ENCODE measurements around the gene PPP1R2.
"Not testable (repeated sequence)": the region's sequence is repeated elsewhere in the genome, so short reads cannot be mapped to it uniquely, and the experiment has no call there.

Gene PPP1R2

DNA sequence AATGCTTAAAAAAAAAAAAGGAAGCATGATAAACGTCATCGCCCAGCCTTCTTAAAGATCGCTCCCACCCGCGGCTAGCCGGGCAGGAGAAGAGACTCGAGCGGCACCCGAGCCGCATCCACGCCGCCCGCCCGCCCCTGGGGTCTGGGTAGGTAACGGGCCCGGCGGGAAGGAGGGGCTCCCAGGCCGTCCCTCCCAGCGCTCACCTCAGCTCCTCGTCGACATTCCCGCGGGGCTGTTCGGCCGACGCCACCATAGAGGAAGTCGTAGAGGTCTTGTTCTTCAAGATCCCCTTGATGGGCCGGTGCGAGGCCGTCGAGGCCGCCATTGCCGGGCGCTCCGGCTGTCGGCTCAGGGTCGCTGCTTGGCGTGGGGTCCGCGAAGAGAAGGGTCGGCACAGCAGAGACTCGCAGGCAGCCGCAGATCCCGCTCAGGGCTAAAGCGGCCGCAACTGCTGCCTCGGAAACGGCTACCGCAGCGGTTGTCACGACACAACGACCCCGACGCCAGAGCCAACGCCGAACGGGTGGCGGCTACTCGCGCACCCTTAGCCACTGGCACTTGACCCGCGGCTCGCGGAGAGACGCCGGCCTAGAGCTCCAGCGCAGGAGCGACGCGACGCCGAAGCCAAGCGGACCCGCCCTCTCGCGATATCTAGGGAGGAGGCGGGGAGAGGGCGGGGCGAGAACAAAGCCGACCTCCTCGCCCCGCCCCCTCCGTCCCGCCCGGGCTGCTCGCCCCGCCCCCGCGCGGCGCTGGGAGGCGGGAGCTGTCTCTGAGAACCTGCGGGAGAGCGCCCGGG lies at the start of gene PPP1R2:
Gene PPP1R2 (minus strand): TSS at position 628 of the 802 bp plus-strand sequence. CDS start 300 bp downstream, at position 328.
- H3K36me3 ChIP-seq (replicated peaks) = no peaks in the 10 kb centered on the region
- H3K4me1 ChIP-seq = peaks cover 2% of the 10 kb centered on the region
- H3K4me3 ChIP-seq = peak within 1 kb of the TSS; percentile 87
- in situ Hi-C loops (cut with MboI; ENCODE audit: low sequenced_read_pairs) = no loop called here
- no peaks in the 10 kb centered on the region for H3K9me3 ChIP-seq
- no peaks in the 10 kb centered on the region for H3K27me3 ChIP-seq (ENCODE audit: low read depth)
- peak; percentile 75 to 91 for DNase-seq (ENCODE audit: low spot score in 2 of 2)

DNA sequence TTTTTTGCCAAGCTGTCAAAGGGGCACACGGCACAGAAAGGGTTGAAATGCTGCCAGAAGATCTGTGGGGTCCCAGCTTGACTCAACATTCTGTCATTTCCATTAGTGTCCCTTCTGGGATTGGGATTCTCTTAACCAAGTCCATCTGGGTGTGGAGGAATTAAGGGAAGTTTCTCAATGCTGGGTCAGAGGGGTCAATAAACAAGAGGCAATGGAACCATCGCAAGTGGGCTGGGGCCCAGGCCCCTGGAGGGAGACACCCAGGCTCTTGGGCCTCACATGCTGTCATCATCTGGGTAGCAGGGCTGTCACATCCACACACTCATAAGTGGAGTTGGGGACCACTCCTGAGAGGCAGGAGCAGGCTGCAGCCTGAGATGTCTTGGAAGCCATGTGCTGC lies 48.7 kb upstream of the PPP1R2 start:
- H3K4me1 ChIP-seq = no peaks in the 10 kb centered on the region
- in situ Hi-C loops (cut with MboI; ENCODE audit: low sequenced_read_pairs) = no loop called here
- H3K27me3 ChIP-seq (ENCODE audit: low read depth) = no peaks in the 10 kb centered on the region
- no peak overlapping the region for H3K4me3 ChIP-seq
- no peaks in the 10 kb centered on the region for H3K36me3 ChIP-seq (replicated peaks)
- DNase-seq (ENCODE audit: low spot score in 2 of 2) = no peak
- H3K9me3 ChIP-seq = peaks cover 4% of the 10 kb centered on the region; the same call in 1 of the 2 replicates

DNA sequence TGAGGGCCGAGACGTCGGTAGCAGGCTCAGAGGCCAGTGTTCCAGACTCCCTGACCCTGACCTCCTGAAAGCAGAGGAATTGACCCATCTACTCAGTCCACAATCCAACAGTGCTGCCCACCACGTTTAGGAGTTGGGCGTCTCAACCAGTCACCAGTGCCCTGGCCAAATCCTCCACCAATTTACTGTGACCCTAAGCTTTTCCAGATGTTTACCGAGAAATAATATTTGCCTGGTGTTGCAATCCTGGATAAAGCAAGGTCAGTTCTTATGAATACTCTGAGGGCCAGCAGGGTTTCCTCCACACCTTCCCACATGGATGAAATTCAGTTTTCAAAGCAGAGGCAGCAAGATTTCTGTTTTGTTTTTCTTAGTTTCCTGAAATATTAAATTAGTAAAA lies 48.1 kb upstream of the PPP1R2 start:
- in situ Hi-C loops (cut with MboI; ENCODE audit: low sequenced_read_pairs) = no loop called here
- Histone ChIP-seq H3K27me3 (ENCODE audit: low read depth) (no peaks in the 10 kb centered on the region), H3K4me3 (no peak overlapping the region), H3K4me1 (no peaks in the 10 kb centered on the region), H3K36me3 (replicated peaks) (no peaks in the 10 kb centered on the region), H3K9me3 (peaks cover 4% of the 10 kb centered on the region; the same call in 1 of the 2 replicates)
- DNase-seq (ENCODE audit: low spot score in 2 of 2) = no peak

DNA sequence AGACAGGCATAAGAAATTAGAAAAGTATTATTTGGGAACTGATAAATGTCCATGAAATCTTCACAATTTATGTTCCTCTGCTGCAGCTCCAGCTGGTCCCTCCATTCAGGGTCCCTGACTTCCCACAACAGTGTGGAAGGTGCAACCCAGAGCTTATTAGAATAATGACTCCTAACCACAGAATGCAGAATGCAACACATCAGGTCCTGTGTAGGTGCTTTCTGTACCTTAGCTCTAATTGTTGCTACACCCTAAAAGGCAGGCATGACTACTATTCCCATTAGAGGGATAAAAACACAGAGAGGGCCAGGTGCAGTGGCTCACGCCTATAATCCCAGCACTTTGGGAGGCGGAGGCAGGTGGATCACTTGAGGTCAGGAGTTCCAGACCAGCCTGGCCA lies 47.3 kb upstream of the PPP1R2 start:
- in situ Hi-C loops (cut with MboI; ENCODE audit: low sequenced_read_pairs); H3K9me3 ChIP-seq; H3K36me3 ChIP-seq (replicated peaks); DNase-seq (ENCODE audit: low spot score in 2 of 2); H3K4me1 ChIP-seq; H3K27me3 ChIP-seq (ENCODE audit: low read depth); H3K4me3 ChIP-seq: not testable (repeated sequence)

DNA sequence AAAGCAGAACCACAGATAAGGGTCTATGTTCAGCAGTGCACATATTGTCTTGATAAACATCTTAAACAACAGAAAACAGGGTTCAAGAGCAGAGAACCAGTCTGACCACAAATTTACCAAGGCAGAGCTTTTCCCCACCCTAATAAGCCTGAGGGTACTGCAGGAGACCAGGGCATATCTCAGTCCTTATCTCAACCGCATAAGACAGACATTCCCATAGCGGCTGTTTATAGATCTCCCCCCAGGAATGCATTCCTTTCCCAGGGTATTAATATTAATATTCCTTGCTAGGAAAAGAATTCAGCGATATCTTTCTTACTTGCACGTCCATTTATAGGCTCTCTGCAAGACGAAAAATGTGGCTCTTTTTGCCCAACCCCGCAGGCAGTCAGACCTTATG lies 46.7 kb upstream of the PPP1R2 start:
- H3K4me3 ChIP-seq; H3K36me3 ChIP-seq (replicated peaks); H3K4me1 ChIP-seq; H3K27me3 ChIP-seq (ENCODE audit: low read depth); in situ Hi-C loops (cut with MboI; ENCODE audit: low sequenced_read_pairs); H3K9me3 ChIP-seq; DNase-seq (ENCODE audit: low spot score in 2 of 2): not testable (repeated sequence)

DNA sequence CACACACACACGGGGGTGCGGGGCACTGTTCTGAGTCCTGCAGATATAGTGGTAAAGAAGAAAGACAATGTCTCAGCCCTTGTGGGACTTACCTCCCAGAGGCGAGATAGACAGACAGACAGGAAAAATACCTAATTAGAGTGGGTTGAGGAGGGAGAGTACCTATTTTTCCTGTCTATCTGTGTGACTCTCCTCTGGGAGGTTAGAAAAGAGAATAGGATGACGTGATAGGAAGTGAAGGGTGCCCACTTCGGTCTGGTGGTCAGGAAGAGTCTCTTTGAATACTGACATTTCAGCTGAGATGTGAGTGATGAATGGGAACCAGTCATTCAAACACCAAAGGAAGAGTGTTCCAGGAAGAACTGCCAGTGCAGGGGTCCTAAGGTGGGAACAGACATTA lies 44.7 kb upstream of the PPP1R2 start:
- DNase-seq (ENCODE audit: low spot score in 2 of 2) = no peak
- no peaks in the 10 kb centered on the region for H3K36me3 ChIP-seq (replicated peaks)
- peaks cover 4% of the 10 kb centered on the region; the same call in 1 of the 2 replicates for H3K9me3 ChIP-seq
- in situ Hi-C loops (cut with MboI; ENCODE audit: low sequenced_read_pairs) = no loop called here
- H3K4me1 ChIP-seq = no peaks in the 10 kb centered on the region
- no peak overlapping the region for H3K4me3 ChIP-seq
- H3K27me3 ChIP-seq (ENCODE audit: low read depth) = no peaks in the 10 kb centered on the region

DNA sequence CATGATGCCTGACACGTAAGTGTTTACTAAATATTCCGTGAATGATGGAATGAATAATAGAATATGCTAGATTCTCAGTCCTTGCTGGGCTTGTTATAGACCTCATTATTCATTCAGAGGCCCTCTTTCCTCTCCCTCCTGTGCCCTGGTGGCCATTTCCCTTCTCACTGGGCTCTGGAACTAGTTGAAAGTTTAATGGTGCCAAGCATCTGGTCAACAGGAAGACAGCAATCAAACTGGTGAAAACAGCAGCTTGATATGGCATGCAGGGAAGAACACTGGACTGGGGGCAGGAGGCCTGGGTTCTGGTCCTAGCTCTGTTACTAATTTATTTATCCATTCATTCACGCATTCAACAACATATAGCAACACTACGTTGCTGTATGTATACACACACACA lies 44.3 kb upstream of the PPP1R2 start:
- Histone ChIP-seq H3K9me3 (peaks cover 4% of the 10 kb centered on the region; the same call in 1 of the 2 replicates), H3K4me1 (no peaks in the 10 kb centered on the region), H3K4me3 (no peak overlapping the region), H3K36me3 (replicated peaks) (no peaks in the 10 kb centered on the region), H3K27me3 (ENCODE audit: low read depth) (no peaks in the 10 kb centered on the region)
- DNase-seq (ENCODE audit: low spot score in 2 of 2) = no peak
- in situ Hi-C loops (cut with MboI; ENCODE audit: low sequenced_read_pairs) = no loop called here

DNA sequence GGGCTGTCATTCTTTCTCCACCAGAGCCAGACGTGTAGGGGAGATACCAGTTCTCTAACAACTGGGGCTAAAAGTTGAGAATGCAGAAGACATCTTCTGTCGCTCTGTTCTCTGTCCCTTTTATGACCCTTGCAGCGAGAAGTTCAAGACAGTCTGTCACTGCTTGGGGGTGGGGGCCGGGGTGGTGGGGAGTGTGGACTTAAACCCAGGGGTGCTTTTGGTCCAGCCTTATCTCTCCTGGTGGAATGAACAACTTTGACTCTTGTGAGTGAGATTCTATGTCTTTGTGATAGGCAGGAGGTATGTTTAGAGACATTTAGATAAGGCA lies 41.4 kb upstream of the PPP1R2 start:
- no peak overlapping the region for H3K4me3 ChIP-seq
- no peaks in the 10 kb centered on the region for H3K36me3 ChIP-seq (replicated peaks)
- in situ Hi-C loops (cut with MboI; ENCODE audit: low sequenced_read_pairs) = no loop called here
- H3K9me3 ChIP-seq = no peaks in the 10 kb centered on the region
- no peaks in the 10 kb centered on the region for H3K4me1 ChIP-seq
- peak in 1 of 2 experiments; percentile 9 for DNase-seq (ENCODE audit: low spot score in 2 of 2)
- H3K27me3 ChIP-seq (ENCODE audit: low read depth) = no peaks in the 10 kb centered on the region

DNA sequence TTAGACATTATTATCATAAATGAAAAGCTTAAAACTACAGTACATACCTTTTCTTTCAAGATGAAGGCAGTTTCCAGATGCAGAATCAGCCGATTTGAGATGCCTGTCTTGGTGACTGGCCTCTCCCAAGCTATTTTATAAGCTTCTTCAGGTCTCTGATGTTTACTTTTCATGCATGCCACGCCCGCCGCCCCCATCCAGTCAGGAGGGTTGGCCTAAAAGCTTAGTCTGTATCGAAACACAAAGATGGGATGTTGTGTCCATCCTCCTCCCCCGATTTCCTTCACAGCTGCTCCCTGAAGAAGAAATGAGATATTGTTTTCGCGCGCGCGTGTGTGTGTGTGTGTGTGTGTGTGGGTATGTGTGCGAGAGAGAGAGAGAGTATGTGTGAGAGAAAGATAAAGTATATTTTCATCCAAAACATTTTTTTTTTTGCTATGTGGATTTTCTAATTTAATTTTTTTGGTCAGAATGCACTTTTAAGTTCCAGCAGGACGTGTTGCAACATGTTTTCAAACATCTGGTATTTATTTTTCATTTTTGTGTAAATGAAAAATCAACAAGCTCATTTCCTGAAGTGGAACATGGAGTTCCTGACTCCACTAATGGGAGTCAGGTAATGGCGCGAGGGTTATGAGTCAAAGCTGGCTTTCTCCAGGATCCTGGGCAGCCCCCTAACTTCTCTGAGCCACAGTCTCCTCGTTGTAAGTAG lies 40.9 kb upstream of the PPP1R2 start, which contains the start of gene APOD:
Gene APOD (minus strand): TSS at position 110 of the 712 bp plus-strand sequence. CDS start 4,479 bp downstream, outside the sequence.
- Histone ChIP-seq H3K4me3 (no peak within 1 kb of the TSS), H3K27me3 (ENCODE audit: low read depth) (no peaks in the 10 kb centered on the region), H3K9me3 (no peaks in the 10 kb centered on the region), H3K4me1 (no peaks in the 10 kb centered on the region), H3K36me3 (replicated peaks) (no peaks in the 10 kb centered on the region)
- in situ Hi-C loops (cut with MboI; ENCODE audit: low sequenced_read_pairs) = no loop called here
- DNase-seq (ENCODE audit: low spot score in 2 of 2) = peak in 1 of 2 experiments; percentile 40

DNA sequence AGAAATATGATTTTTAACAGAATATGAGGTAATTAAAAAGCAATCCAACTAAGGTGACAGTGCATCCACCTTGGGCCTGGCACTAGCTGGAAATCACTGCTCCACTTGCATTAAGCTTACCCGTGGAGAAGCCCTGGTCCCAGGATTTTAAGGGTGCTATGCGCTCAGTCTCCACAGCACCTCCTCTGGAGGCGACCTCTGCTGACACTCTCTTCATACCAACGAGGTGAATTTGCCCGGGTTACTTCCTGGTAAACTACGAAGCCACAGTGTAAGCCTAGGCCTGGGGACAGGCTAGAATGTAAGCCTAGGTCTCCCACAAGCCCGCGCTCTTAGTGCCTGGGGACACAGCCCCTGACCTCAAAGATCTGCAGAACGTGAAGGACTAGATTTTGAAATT lies 39.8 kb upstream of the PPP1R2 start:
- H3K4me3 ChIP-seq = no peak overlapping the region
- H3K27me3 ChIP-seq (ENCODE audit: low read depth) = no peaks in the 10 kb centered on the region
- in situ Hi-C loops (cut with MboI; ENCODE audit: low sequenced_read_pairs) = no loop called here
- DNase-seq (ENCODE audit: low spot score in 2 of 2) = no peak
- H3K4me1 ChIP-seq = no peaks in the 10 kb centered on the region
- no peaks in the 10 kb centered on the region for H3K36me3 ChIP-seq (replicated peaks)
- no peaks in the 10 kb centered on the region for H3K9me3 ChIP-seq

DNA sequence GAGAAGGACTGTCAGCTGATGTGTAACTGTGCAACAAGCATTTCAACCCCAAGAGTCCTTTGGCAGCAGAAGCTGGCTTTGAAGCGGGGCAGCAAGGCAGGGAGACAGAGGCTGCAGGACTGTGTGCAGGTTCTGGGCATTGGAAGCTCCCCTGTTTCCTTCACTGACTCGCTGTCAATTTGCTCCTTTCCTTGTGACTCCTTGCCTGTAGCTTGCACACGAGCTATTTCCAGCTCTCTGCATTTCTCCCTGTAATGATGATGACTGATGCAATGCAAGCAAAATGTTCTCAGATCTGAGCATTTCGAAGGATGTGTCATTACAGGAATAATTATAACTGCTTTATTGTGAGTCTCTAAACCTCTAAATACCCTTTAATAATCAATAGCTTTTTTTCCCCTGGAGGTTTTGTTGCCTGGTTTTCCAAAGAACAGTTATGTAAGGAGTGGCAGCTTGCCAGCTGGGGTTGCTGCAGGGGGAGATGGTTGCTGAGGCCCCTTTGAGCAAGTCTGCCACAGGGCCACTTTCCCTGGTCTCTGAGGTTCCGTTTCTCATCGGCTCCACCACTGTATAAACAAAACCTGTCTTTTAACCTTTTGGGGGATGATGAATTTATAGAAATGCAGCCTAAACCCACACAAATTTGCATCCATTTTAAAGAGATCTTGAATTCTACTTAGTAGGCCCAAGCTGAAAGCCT lies 37.8 kb upstream of the PPP1R2 start:
- in situ Hi-C loops (cut with MboI; ENCODE audit: low sequenced_read_pairs) = no loop called here
- H3K4me3 ChIP-seq = no peak overlapping the region
- no peaks in the 10 kb centered on the region for H3K27me3 ChIP-seq (ENCODE audit: low read depth)
- no peaks in the 10 kb centered on the region for H3K4me1 ChIP-seq
- H3K9me3 ChIP-seq = no peaks in the 10 kb centered on the region
- DNase-seq (ENCODE audit: low spot score in 2 of 2) = no peak
- no peaks in the 10 kb centered on the region for H3K36me3 ChIP-seq (replicated peaks)

DNA sequence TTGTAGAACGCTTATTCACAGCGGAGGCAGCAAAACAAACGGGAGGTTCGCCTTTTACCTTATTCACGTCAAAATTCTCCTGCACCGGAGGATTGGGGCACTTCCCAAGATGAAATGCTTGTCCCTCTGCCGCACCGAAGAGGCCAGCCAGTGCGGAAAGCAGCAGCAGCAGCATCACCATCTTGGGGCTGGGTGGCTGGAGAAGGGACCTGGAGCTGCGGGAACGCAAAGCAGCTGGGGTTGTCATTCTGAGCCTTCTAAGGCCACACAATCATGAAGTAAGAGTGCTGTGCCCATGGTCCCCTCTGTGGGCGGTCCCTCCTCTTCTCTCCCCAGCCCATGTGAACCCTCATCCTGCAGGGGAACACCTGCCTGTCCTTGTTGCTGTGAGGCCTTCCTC lies 36.2 kb upstream of the PPP1R2 start:
- Histone ChIP-seq H3K36me3 (replicated peaks) (no peaks in the 10 kb centered on the region), H3K4me1 (no peaks in the 10 kb centered on the region), H3K27me3 (ENCODE audit: low read depth) (no peaks in the 10 kb centered on the region), H3K9me3 (no peaks in the 10 kb centered on the region), H3K4me3 (no peak overlapping the region)
- in situ Hi-C loops (cut with MboI; ENCODE audit: low sequenced_read_pairs) = no loop called here
- DNase-seq (ENCODE audit: low spot score in 2 of 2) = no peak

DNA sequence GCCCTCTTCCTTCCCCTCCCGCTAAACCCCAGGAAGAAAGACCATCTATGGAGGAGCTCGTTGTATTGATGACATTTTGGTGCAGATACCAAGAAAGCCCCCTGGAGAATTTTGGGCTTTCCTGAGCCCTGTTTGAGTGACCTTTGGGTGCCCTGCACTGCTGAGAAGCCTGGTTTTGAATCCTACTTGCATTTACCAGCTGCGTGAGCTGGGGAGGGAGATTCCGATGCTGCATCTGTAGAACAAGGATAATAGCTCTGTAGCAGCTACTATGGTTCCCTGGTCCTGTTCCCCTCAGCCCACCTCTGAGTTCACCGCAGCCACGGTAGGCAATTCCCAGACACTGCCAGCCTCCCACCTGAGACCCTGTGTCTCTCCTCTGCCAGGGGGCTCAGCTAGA lies 35.4 kb upstream of the PPP1R2 start:
- Histone ChIP-seq H3K4me1 (no peaks in the 10 kb centered on the region), H3K4me3 (no peak overlapping the region), H3K36me3 (replicated peaks) (no peaks in the 10 kb centered on the region), H3K27me3 (ENCODE audit: low read depth) (no peaks in the 10 kb centered on the region), H3K9me3 (no peaks in the 10 kb centered on the region)
- no peak for DNase-seq (ENCODE audit: low spot score in 2 of 2)
- in situ Hi-C loops (cut with MboI; ENCODE audit: low sequenced_read_pairs) = no loop called here

DNA sequence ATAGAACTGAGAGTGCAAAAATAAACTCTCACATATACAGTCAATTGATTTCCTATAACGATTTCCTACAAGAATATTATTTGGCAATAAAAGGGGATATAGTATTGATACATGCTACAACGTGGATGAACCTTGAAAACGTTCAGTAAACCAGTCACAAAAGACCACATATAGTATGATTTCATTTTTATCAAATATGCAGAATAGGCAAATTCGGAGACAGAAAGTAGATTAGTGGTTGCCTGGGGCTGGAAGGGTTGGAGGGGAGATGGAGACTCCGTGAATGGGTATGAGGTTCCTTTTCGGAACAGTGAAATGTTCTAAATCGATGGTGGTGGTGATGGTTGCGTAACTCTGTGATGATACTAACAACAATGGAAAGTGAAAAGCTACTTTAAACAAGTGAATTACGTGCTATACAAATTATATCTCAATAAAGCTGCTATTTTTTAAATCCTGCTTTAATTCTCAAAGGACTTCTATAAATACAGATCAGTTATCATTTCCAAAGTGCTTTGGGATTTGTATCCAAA lies 34.6 kb upstream of the PPP1R2 start:
- no peaks in the 10 kb centered on the region for H3K36me3 ChIP-seq (replicated peaks)
- no peak for DNase-seq (ENCODE audit: low spot score in 2 of 2)
- H3K4me3 ChIP-seq = no peak overlapping the region
- H3K9me3 ChIP-seq = no peaks in the 10 kb centered on the region
- H3K27me3 ChIP-seq (ENCODE audit: low read depth) = no peaks in the 10 kb centered on the region
- no peaks in the 10 kb centered on the region for H3K4me1 ChIP-seq
- in situ Hi-C loops (cut with MboI; ENCODE audit: low sequenced_read_pairs) = no loop called here

All from HAP-1 (cell line).